RWPE2 (cell line): ENCODE results near the gene CNOT1.

Experiments used
- ATAC-seq: fragments of 200-7000 bp; cut with Tn5 transposase; 3 replicates; pipeline ENCODE4 v1.9.1; 2021; ENCODE audit warnings: low read depth
- DNase-seq: peaks from one replicate; pipeline ENCODE4 v3.0.0-alpha.2; 2020; ENCODE audit warnings: low spot score
- H3K27ac ChIP-seq: fragments of 450-650 bp; 2 replicates; pipeline ENCODE4 v1.5.1; 2017; ENCODE audit warnings: mild to moderate bottlenecking; ENCODE audit not compliant: poor library complexity, severe bottlenecking
- H3K27me3 ChIP-seq: fragments of 250-450 bp; sonication (Bioruptor Pico); 2 replicates; pipeline ENCODE4 v1.5.1; 2021; ENCODE audit warnings: mild to moderate bottlenecking, moderate library complexity; ENCODE audit not compliant: insufficient read depth, poor library complexity, severe bottlenecking
- H3K36me3 ChIP-seq: fragments of 250-450 bp; sonication (Bioruptor Pico); 2 replicates; pipeline ENCODE4 v1.5.1; 2020; ENCODE audit warnings: low read depth, mild to moderate bottlenecking, moderate library complexity
- H3K4me1 ChIP-seq: fragments of 250-450 bp; sonication (Bioruptor Pico); 2 replicates; pipeline ENCODE4 v1.5.1; 2021; ENCODE audit warnings: mild to moderate bottlenecking, moderate library complexity; ENCODE audit not compliant: insufficient read depth, poor library complexity, severe bottlenecking
- H3K4me3 ChIP-seq: fragments of 250-450 bp; sonication (Bioruptor Pico); 2 replicates; pipeline ENCODE4 v1.5.1; 2021; ENCODE audit warnings: mild to moderate bottlenecking, moderate library complexity; ENCODE audit not compliant: severe bottlenecking
- H3K9me3 ChIP-seq: fragments of 250-450 bp; sonication (Bioruptor Pico); 2 replicates; pipeline ENCODE4 v1.5.1; 2021; ENCODE audit warnings: mild to moderate bottlenecking, moderate library complexity; ENCODE audit not compliant: severe bottlenecking
- TF ChIP-seq, protein P1 (sequence below): fragments of 450-650 bp; IDR thresholded peaks from one replicate; pipeline ENCODE4 v1.5.1; 2017; ENCODE audit warnings: mild to moderate bottlenecking, moderate library complexity; ENCODE audit not compliant: poor library complexity, severe bottlenecking

Gene CNOT1

DNA sequence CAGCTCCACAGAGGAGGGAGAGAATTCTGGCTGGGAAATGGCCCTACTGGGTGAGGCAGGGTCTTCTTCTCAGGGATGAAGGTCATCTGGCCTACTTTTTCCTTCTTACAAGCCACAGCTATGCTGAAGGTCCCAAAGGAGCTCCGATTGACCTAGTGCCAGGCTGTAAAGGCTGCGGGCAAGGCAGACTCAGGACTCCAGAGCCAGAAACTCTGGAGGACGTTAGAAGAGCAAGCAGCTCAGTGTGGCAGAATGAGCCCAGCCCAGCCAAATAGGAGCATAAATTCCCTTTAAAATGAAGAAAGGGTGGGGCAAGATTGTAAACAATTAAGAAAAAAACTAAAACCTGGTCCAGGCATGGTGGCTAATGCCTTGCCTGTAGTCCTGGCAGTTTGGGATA, 20.1 kb upstream of the CNOT1 start:
- ATAC-seq: no peak

DNA sequence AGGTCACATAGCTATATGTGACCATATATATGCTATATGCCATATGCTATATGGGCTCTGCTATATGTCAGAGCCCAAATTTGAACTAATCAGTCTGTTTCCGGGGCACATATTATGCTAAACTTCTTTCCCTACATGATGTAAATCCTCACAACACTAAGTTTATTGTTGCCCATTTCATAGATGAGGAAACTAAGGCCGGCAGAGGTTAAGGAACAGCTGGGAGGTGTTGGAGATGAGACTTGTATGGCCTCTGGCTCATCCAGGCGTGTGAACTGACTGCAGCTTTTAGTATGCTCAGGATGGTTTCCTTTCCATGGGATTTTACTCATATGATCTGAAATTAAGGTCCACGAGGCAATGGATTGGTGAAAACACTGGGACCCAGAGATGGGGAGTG, 17.5 kb upstream of the CNOT1 start:
- Histone ChIP-seq H3K4me1 (peaks cover 4% of the 10 kb centered on the region), H3K4me3 (no peak overlapping the region), H3K36me3 (no peaks in the 10 kb centered on the region), H3K27ac (no peak overlapping the region), H3K27me3 (no peaks in the 10 kb centered on the region), H3K9me3 (no peaks in the 10 kb centered on the region)
- TF ChIP-seq, protein P1, sequence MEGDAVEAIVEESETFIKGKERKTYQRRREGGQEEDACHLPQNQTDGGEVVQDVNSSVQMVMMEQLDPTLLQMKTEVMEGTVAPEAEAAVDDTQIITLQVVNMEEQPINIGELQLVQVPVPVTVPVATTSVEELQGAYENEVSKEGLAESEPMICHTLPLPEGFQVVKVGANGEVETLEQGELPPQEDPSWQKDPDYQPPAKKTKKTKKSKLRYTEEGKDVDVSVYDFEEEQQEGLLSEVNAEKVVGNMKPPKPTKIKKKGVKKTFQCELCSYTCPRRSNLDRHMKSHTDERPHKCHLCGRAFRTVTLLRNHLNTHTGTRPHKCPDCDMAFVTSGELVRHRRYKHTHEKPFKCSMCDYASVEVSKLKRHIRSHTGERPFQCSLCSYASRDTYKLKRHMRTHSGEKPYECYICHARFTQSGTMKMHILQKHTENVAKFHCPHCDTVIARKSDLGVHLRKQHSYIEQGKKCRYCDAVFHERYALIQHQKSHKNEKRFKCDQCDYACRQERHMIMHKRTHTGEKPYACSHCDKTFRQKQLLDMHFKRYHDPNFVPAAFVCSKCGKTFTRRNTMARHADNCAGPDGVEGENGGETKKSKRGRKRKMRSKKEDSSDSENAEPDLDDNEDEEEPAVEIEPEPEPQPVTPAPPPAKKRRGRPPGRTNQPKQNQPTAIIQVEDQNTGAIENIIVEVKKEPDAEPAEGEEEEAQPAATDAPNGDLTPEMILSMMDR: no peak
- ATAC-seq (no peak), DNase-seq (no peak)

More for the DNA sequence above, 20.1 kb upstream of the CNOT1 start:
- no peaks in the 10 kb centered on the region for H3K9me3 ChIP-seq
- H3K27me3 ChIP-seq: no peaks in the 10 kb centered on the region
- no peak for DNase-seq
- H3K4me1 ChIP-seq: peaks cover 4% of the 10 kb centered on the region
- no peaks in the 10 kb centered on the region for H3K36me3 ChIP-seq
- TF ChIP-seq, protein P1: no peak
- H3K27ac ChIP-seq: no peak overlapping the region
- H3K4me3 ChIP-seq: no peak overlapping the region

DNA sequence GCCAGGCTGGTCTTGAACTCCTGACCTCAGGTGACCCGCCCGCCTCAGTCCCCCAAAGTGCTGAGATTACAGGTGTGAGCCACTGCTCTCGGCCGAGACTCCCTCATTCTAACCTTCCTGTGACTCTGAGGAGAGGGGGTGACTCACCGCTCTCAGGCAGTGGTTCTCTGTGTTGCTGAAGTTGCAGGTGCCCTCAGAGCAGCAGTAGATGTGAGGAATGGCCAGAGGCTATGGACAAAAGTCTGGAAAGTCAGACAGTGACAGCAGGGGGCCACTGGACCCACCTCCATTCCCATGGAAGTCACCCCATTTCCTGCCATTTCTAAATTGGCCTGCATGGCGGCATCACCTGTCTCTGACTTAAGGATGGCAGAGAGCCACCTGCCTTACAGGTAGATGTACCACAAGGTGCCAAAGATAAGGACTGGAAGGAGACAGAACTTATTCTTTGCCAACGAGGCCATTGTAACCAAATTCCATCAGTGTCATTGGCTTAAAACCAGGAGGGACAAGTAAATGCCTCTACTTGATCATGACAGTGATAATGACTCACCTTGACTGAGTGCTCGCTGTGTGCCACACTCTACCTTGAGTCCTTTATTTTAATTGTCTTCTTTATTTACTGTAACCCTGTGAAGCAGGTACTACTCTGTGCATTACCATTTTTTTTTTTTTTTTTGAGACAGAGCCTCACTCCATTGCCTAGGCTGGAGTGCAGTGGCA, 15.3 kb upstream of the CNOT1 start:
- TF ChIP-seq, protein P1: no peak
- no peaks in the 10 kb centered on the region for H3K36me3 ChIP-seq
- H3K27ac ChIP-seq: no peak overlapping the region
- no peaks in the 10 kb centered on the region for H3K9me3 ChIP-seq
- ATAC-seq (peak; percentile 88), DNase-seq (no peak)
- no peaks in the 10 kb centered on the region for H3K27me3 ChIP-seq
- H3K4me3 ChIP-seq: no peak overlapping the region
- H3K4me1 ChIP-seq: no peaks in the 10 kb centered on the region

DNA sequence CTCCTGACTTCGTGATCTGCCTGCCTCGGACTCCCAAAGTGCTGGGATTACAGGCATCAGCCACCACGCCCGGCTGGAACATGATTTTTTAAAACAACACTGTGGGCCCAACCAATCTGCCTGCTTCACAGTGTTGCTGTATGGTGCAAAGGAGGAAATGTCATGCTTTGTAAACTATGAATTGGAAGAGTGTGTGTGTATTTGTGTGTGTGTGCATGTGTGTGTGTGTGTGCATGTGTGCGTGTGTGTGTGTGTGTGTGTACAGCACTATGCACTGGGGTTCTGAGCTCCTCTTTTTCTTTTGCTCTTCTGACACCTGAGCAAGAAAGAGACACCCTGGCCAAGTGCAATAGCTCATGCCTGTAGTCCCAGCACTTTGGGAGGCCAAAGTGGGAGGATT, 14.5 kb upstream of the CNOT1 start:
- H3K27me3 ChIP-seq: no peaks in the 10 kb centered on the region
- no peak for DNase-seq
- ATAC-seq: no peak
- TF ChIP-seq, protein P1: no peak
- no peak overlapping the region for H3K4me3 ChIP-seq
- no peak overlapping the region for H3K27ac ChIP-seq
- H3K36me3 ChIP-seq: no peaks in the 10 kb centered on the region
- H3K4me1 ChIP-seq: no peaks in the 10 kb centered on the region
- no peaks in the 10 kb centered on the region for H3K9me3 ChIP-seq

DNA sequence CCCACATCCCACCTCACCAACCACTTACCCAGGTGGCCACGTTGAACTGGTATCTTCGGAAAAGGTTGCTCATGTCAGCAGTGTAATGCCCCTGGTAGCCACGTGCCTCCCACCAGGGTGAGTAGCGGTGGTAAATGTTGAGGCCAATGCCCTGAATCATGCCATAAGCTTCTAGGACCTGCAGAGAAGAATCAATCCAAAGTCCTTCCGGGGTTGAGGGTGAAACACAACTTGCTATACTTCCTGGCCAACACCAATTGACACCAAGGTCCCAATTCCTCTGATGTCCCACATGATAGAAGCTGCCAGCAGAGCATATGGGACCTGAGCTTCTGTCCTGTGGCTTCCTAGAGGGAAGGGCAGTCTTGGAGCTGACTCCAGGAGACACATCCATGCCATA, 11.3 kb upstream of the CNOT1 start:
- H3K4me3 ChIP-seq: no peak overlapping the region
- no peaks in the 10 kb centered on the region for H3K36me3 ChIP-seq
- TF ChIP-seq, protein P1: no peak
- H3K4me1 ChIP-seq: peaks cover 4% of the 10 kb centered on the region
- ATAC-seq: no peak
- no peaks in the 10 kb centered on the region for H3K9me3 ChIP-seq
- DNase-seq: no peak
- no peaks in the 10 kb centered on the region for H3K27me3 ChIP-seq
- no peak overlapping the region for H3K27ac ChIP-seq
